Neutrophil (primary cell): ENCODE data around the gene NR6A1.

Source experiments
- H3K27ac ChIP-seq: fragments of 200-600 bp; sonication (generic); 2 replicates; pipeline ENCODE4 v1.5.1; 2016; ENCODE audit warnings: mild to moderate bottlenecking, moderate library complexity
- H3K27me3 ChIP-seq: fragments of 200-600 bp; sonication (generic); 2 replicates; pipeline ENCODE4 v1.6.0; 2016; ENCODE audit warnings: mild to moderate bottlenecking
- H3K36me3 ChIP-seq: fragments of 200-600 bp; sonication (generic); 2 replicates; pipeline ENCODE4 v1.5.1; 2017
- H3K4me1 ChIP-seq, 2 experiments: fragments of 200-600 bp in 1 of 2; sonication (generic) in 1 of 2; 1 replicate in 1 of 2; 2 replicates in 1 of 2; pipeline versions ENCODE4 v1.5.1 to v1.6.1; 2013 to 2016; ENCODE audit warnings: low read depth in 1 of 2, low read length in 1 of 2, mild to moderate bottlenecking in 1 of 2, moderate library complexity in 1 of 2; ENCODE audit not compliant: control insufficient read depth in 1 of 2, insufficient read depth in 1 of 2
- H3K4me3 ChIP-seq, 2 experiments: fragments of 200-600 bp in 1 of 2; sonication (generic) in 1 of 2; 1 replicate in 1 of 2; 2 replicates in 1 of 2; pipeline ENCODE4 v1.5.1; 2013 to 2016; ENCODE audit warnings: low read depth in 1 of 2, low read length in 1 of 2, mild to moderate bottlenecking in 1 of 2, moderate library complexity in 1 of 2
- H3K9me3 ChIP-seq: fragments of 200-600 bp; sonication (generic); 2 replicates; pipeline ENCODE4 v1.5.1; 2016
- TF ChIP-seq, protein P1 (sequence below): fragments of 200-600 bp; sonication (generic); IDR thresholded peaks from 2 replicates; pipeline ENCODE4 v1.5.1; 2016; ENCODE audit warnings: antibody characterized with exemption

NR6A1 gene

DNA sequence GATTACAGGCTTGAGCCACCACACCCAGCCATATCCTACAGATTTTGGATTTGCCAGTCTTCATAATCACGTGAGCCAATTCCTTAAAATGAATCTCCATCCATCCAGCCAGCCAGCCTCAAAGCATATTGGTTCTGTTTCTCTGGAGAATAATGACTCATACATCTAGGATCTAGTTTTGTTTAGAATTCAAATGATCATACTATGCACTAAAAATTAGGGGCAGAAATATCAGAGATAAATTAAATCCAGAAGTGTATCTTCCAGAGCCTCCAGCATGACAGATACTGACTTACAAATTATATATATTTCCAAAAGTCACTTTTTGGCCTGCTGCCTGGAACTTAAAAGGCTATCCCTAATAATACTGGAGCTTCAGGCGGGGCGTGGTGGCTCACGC is 144.8 kb downstream of the NR6A1 start:
- TF ChIP-seq, protein P1, sequence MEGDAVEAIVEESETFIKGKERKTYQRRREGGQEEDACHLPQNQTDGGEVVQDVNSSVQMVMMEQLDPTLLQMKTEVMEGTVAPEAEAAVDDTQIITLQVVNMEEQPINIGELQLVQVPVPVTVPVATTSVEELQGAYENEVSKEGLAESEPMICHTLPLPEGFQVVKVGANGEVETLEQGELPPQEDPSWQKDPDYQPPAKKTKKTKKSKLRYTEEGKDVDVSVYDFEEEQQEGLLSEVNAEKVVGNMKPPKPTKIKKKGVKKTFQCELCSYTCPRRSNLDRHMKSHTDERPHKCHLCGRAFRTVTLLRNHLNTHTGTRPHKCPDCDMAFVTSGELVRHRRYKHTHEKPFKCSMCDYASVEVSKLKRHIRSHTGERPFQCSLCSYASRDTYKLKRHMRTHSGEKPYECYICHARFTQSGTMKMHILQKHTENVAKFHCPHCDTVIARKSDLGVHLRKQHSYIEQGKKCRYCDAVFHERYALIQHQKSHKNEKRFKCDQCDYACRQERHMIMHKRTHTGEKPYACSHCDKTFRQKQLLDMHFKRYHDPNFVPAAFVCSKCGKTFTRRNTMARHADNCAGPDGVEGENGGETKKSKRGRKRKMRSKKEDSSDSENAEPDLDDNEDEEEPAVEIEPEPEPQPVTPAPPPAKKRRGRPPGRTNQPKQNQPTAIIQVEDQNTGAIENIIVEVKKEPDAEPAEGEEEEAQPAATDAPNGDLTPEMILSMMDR = no peak
- Histone ChIP-seq H3K27ac (no peak overlapping the region), H3K36me3 (no peaks in the 10 kb centered on the region), H3K27me3 (no peaks in the 10 kb centered on the region), H3K4me1 (no peaks in the 10 kb centered on the region), H3K4me3 (no peak overlapping the region), H3K9me3 (no peaks in the 10 kb centered on the region)

DNA sequence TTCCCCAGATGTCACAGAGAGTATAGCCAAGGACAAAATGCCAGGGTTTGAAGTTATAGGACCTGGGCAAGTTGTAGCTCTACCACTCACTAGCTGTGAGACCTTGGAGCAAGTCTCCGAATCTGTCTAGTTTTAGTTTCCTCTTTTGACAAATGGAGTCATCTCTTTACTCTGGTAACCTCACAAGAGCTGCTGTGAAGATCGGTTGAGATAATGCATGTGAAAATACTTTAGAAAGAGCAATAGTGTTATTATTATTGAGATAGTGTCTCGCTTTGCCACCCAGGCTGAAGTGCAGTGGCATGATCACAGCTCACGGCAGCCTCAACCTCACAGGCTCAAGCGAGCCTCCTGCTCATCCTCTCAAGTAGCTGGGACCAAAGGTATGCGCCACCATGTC is 146.0 kb downstream of the NR6A1 start:
- Histone ChIP-seq H3K4me1 (no peaks in the 10 kb centered on the region), H3K27me3 (no peaks in the 10 kb centered on the region), H3K27ac (no peak overlapping the region), H3K36me3 (no peaks in the 10 kb centered on the region), H3K9me3 (no peaks in the 10 kb centered on the region), H3K4me3 (no peak overlapping the region)
- TF ChIP-seq, protein P1 = no peak

DNA sequence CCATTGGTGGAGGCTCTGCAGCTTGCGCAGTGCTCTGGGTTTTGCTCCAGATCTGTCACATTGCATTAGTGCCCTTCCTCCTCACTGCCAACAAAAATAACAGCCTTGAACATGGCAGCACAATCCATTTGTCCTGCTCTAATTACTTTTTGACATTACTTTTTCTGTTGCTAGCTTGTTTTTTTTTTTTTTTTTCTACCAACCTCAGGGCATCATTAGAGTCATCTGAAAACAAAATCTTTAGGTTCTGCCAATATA is 146.4 kb downstream of the NR6A1 start:
- H3K4me3 ChIP-seq = no peak overlapping the region
- TF ChIP-seq, protein P1 = no peak
- H3K4me1 ChIP-seq = no peaks in the 10 kb centered on the region
- no peaks in the 10 kb centered on the region for H3K9me3 ChIP-seq
- no peaks in the 10 kb centered on the region for H3K36me3 ChIP-seq
- H3K27me3 ChIP-seq = no peaks in the 10 kb centered on the region
- no peak overlapping the region for H3K27ac ChIP-seq

DNA sequence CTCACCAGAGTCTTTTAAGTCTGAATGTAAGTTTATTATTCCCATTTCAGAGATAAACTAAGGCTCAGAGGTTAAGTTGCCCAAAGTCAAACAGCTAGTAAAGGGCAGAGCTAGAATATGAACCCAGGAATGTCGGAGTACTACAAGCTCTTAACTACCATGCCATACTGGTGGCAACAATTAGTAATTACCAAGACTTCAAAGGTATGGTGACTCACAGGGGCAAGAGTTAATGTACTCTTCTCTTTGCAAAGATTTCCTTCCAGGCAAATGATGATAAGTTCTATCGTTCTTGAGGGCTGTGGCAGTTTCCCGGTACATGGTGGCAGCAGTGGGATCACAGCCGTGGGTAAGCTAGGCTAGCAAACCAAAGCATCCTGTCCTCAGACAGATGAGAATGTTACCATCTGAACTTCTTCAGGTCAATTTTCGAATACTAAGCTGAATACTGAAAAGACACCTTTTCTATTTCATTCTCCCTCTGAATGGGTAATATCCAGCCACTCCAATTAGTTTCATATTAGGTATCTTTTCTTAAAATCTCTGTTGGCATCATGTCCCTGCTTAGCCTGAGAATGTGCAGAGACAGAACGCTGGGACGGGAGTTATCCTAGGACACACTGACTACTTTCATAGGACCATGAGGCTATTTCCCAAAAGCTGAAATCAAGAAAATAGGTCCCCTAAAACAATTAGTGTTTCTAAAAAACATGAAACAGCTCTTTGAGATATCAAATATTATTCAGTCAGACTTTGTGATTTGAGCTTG is 147.0 kb downstream of the NR6A1 start:
- TF ChIP-seq, protein P1 = no peak

DNA sequence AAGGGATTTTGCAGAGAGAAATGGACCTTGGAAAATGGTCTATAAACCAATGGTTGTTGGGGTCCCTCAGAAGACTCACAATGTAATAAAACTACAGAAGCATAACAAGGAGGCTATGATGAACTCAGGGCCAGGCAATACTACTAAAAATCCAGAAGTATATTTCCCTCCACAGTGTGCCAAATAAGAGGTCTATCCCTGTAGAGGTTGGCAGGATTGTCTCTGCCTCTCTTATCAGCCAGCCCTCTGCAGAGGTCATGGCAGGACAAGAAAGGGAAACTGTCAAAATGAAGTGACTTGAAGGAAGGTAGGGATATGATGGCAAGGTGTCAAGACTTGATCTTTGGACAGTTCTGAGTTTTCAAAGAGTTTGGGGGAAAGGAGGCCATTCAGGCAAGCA is 148.2 kb downstream of the NR6A1 start:
- H3K9me3 ChIP-seq = no peaks in the 10 kb centered on the region
- no peaks in the 10 kb centered on the region for H3K27me3 ChIP-seq
- no peaks in the 10 kb centered on the region for H3K4me1 ChIP-seq
- TF ChIP-seq, protein P1 = no peak
- H3K4me3 ChIP-seq = no peak overlapping the region
- no peak overlapping the region for H3K27ac ChIP-seq
- H3K36me3 ChIP-seq = no peaks in the 10 kb centered on the region

More for the DNA sequence above, 147.0 kb downstream of the NR6A1 start:
- no peaks in the 10 kb centered on the region for H3K27me3 ChIP-seq
- no peaks in the 10 kb centered on the region for H3K4me1 ChIP-seq
- no peak overlapping the region for H3K4me3 ChIP-seq
- H3K9me3 ChIP-seq = no peaks in the 10 kb centered on the region
- no peaks in the 10 kb centered on the region for H3K36me3 ChIP-seq
- no peak overlapping the region for H3K27ac ChIP-seq
